ENCODE data around the gene MACROD1. TPM values are rescaled to one million over a fixed set of nuclear protein-coding genes. Genes with fewer than 3 reads are reported as not detected.
A peak's percentile ranks its signal among the peaks of the same experiment; 100 is the strongest.
"Not testable (repeated sequence)": the region's sequence is repeated elsewhere in the genome, so short reads cannot be mapped to it uniquely, and the experiment has no call there.

The MACROD1 gene
- total RNA-seq, 1 donor from 2014 or later: 20.6 TPM

DNA sequence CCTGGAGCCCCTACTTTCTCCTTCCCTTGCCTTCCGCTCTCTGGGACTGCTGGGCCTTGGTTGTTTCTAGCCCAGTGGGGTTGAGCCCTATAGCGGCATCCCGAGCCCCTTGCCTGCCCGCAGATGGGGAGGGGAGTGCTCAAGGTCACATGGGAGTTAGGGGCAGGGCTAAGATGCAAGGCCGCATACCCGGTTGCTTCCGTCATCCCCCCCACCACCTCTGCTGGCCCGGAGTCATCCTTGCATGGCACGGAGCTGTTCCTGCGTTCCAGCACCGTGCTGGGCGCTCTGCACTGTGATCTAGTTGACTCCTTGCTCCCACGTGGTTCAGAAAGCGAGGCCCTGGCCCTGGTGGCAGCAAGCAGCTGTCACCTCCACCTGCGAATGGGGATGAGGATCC lies 112.2 kb downstream of the MACROD1 start:
- intact Hi-C loops (cut with DNase I): no loop called here
- ATAC-seq (no peak), DNase-seq (ENCODE audit: low spot score) (no peak)

DNA sequence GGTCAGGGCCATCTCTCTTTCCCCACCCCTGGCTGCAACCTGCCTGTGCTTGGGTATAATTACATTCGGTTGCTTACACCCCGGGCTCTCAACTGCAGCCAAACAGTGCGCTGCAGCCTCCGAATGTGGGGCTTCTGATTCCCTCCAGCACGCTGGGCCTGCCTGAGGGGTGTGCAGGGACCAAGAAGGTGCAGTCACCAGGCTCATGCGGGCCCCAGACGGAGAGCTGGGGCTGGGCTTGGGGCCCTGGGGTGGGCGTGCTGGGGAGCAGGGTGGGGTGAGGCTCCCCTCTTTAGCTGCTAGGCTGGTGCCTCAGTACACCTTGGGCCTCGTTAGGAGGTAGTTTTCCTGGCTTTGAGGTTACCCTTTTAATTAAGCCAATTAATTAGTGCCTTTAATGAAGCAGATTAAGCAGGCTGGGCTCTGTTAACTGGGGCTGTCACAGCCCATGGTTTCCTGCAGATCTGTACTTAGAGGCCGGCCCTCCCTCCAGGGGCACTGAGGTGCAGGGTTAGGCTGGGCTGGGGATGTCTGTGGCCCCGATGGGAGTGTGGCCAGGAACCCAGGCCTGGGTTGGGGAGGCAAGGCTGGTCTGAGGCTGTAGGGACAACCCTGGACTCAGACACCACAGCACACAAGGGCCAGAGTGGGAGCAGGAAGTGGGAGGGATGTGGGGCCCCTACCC lies 112.8 kb downstream of the MACROD1 start:
- no peak for DNase-seq (ENCODE audit: low spot score)
- intact Hi-C loops (cut with DNase I): no loop called here
- ATAC-seq: no peak

- ATAC-seq: no peak
- intact Hi-C loops (cut with DNase I): no loop called here
- DNase-seq (ENCODE audit: low spot score): no peak
Observed at GRCh38 chr11:64052436-64052835, 113.5 kb downstream of the MACROD1 start.

GRCh38 chr11:64051297-64051696 lies 114.6 kb downstream of the MACROD1 start:
- DNase-seq (ENCODE audit: low spot score) (no peak), ATAC-seq (no peak)

DNA sequence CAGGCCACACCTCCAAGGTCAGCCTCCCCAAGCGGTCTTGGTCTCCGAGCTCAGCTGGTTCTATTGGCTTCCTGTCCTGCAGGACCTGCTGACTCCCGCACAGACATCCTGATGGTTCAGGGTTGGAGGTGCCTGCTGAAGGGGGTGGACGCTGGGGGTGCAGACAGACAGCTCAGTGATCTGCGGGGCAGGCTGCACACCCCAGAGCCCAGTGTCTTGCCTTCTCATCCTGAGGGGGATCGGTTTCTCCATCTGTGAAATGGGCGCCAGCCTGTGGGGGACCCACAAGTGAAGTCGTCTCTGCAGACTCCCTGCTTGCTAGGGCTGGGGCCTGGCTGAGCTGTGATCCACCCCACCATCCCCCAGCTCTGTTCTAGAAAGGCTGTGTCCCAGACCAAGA lies 116.4 kb downstream of the MACROD1 start:
- intact Hi-C loops (cut with DNase I): no loop called here
- no peak for ATAC-seq
- DNase-seq (ENCODE audit: low spot score): no peak

More at GRCh38 chr11:64051297-64051696, 114.6 kb downstream of the MACROD1 start:
- intact Hi-C loops (cut with DNase I): no loop called here

GRCh38 chr11:64048042-64048854 lies 117.7 kb downstream of the MACROD1 start:
- peak; percentile 79 for ATAC-seq
- peak; percentile 81 for DNase-seq (ENCODE audit: low spot score)
- intact Hi-C loops (cut with DNase I): no loop called here

DNA sequence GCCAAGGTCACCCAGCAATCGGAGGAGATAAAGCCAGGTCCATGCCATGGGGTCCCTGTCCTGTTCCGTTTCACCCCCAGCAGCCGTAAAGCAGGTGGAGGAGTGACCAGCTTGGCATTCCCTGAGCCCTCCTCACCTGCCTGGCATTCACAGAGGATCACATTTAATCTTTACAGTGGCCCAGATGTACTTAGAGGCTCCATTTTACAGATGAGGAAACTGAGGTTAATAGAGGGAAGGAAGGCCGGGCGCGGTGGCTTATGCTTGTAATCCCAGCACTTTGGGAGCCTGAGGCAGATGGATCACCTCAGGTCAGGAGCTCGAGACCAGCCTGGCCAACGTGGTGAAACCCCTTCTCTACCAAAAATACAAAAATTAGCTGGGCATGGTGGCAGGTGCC lies 118.5 kb downstream of the MACROD1 start:
- ATAC-seq; intact Hi-C loops (cut with DNase I); DNase-seq (ENCODE audit: low spot score): not testable (repeated sequence)

GRCh38 chr11:64045700-64046099 lies 120.2 kb downstream of the MACROD1 start:
- intact Hi-C loops (cut with DNase I): no loop called here
- ATAC-seq: no peak
- no peak for DNase-seq (ENCODE audit: low spot score)

DNA sequence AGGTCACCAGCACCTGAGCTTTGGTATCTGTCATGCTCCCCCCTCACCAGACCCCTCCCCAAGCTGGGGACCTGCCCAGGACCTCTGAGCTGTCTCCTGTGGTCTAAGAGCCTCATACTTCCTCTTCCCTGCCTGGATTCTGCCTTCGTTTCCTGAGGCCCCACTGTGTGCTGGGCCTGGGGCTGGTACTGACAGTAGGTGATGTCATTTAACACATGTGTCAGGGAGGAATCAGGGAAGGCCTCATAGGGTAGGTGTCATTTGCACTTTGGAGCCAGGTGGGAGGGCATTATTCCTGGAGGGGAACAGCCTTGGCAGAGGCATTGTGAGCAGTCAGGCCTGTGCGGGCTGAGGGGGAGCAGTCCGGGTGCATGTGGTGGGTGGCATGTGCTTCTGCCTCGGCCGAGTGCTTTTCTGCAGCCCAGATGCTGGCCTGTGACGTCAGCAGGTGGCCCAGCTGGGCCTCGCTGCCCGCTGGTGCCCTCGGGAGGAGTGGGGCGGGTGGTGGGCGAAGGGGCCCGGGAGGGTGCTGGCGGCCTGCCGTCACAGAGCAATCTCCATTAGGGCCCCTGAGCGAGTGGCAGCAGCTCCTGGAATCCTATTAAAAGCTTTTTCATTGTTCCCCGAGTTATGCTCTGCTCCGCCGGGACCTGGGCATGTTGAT lies 121.1 kb downstream of the MACROD1 start:
- peak; percentile 9 for ATAC-seq
- DNase-seq (ENCODE audit: low spot score): peak; percentile 74
- intact Hi-C loops (cut with DNase I): no loop called here

DNA sequence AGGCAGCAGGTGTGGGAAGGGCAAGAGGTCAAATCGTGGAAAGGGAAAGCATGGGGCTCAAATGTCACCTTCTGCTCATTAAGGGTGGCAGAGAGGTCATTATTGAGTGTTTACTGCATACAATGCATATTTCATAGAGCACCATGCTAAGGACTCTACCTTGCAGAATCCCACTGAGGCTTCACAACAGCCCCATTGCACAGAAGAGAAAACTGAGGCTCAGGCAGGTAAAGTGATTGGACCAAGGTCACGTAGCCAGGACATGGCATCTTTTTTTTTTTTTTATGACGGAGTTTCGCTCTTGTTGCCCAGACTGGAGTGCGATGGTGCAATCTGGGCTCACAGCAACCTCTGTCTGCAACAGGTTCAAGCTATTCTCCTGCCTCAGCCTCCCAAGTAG lies 122.4 kb downstream of the MACROD1 start:
- no peak for ATAC-seq
- intact Hi-C loops (cut with DNase I): no loop called here
- DNase-seq (ENCODE audit: low spot score): no peak

- DNase-seq (ENCODE audit: low spot score) (no peak), ATAC-seq (no peak)
- intact Hi-C loops (cut with DNase I): no loop called here
Observed at GRCh38 chr11:64042301-64042700, 123.6 kb downstream of the MACROD1 start.

- ATAC-seq (no peak), DNase-seq (ENCODE audit: low spot score) (no peak)
- intact Hi-C loops (cut with DNase I): no loop called here
Observed at GRCh38 chr11:64041846-64042245, 124.1 kb downstream of the MACROD1 start.

- intact Hi-C loops (cut with DNase I): no loop called here
- peak; percentile 31 for ATAC-seq
- no peak for DNase-seq (ENCODE audit: low spot score)
Observed at GRCh38 chr11:64040684-64041322, 125.1 kb downstream of the MACROD1 start.

DNA sequence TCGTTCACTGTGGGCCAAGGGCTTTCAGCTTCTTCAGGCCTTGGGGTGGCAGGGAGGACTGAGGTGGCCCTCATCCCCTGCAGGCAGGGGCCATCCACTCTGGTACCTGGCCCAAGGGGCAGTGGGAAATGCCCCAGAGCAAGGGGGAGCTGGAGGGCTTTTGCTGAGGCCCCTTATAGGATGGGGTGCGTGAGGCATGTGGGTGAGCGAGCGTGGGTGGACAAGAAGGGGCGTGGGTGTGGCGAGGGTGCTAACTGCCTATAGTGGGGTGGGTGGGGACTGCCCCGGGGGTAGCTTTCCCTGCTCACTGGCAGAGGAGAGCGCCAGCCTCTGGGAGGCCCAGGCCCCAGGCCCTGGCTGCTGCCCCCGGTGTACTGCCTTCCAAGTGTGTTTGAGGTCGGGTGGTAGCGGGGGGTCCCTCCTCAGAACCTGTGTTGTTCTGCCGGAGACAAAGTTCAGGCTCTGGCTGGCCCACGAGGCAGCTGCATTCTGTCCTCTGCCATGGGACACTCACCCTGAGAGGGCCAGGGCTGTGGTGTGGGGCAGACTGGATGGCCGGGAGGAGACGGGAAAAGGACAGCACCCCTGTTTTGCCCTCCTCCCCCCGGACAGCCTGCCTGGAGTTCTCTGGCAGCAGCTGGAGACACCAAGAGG lies 126.8 kb downstream of the MACROD1 start:
- no peak for DNase-seq (ENCODE audit: low spot score)
- intact Hi-C loops (cut with DNase I): loop anchor here (10.0 kb wide), 1 partner anchor 106 kb away; no protein-coding TSS in a partner anchor
- ATAC-seq: no peak

DNA sequence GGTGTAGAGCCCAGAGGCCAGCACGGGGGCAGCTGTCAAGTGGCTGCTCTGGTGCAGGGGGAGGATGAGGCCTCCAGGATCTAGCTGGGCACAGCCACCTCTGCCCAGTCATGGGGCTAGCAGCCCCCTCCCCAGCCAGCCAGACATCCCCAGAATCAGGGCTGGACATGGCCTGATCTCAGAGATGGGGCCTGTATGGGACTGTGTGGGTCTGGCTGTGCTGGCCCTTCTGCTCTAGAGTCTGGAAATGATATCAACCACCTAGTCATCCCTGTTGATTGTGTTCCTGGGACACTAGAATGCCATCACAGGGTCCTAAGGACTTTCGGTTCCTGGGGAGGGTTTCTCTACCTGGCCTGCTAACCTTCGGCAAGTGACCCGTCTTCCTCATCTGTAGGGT lies 127.4 kb downstream of the MACROD1 start:
- intact Hi-C loops (cut with DNase I): loop anchor here (10.0 kb wide), 1 partner anchor 106 kb away; no protein-coding TSS in a partner anchor
- ATAC-seq: no peak
- no peak for DNase-seq (ENCODE audit: low spot score)

GRCh38 chr11:64037027-64037634 lies 128.8 kb downstream of the MACROD1 start:
- peak; percentile 6 for ATAC-seq
- intact Hi-C loops (cut with DNase I): loop anchor here (10.0 kb wide), 1 partner anchor 108 kb away; no protein-coding TSS in a partner anchor
- DNase-seq (ENCODE audit: low spot score): no peak

DNA sequence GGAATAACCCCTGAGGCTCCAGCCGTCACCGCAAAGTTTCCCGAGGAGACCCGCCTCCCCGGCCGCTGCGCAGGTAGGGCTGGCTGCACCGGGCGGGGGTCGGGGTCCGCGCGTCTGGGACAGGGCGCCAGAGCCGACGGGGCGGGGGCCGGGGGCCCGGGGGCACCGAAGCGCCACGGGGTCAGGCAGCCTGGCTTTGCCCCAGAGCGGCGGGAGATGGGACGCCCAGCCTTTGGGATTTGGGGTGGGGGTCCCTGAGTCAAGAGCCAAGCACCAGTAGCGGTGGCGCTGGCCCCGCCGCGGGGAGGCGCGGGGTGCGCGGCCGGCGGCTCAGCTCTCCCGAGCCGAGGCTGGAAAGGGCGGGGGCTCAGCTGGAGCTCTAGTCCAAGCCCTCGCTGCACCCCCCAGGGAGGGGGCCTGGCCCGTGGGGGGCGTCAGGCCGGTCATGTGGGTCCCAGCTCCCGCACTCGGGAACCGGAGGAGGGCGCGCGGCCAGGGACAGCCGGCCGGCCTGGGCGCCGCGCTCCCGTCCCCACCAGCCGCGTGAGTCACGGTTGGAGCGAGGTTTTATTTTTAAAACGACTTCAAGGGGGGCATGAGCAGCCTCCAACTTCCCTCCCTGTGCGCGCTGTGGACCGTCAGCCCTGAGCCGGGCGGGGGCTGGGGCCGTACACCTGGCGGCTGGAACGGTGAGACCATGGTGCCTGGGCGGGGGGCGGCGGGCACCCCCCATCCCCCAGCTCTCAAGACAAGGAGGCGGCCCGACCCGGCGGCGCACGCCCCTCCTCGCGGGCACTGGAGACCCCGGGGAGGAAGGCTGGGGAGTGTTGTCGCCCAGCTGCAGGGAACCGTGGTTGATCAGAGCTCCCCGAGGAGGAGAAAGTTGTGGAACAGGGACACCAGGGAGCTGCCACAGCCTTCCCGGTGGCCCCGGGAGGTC lies 129.6 kb downstream of the MACROD1 start:
- DNase-seq (ENCODE audit: low spot score) (no peak), ATAC-seq (peak; percentile 5)
- intact Hi-C loops (cut with DNase I): loop anchor here (10.0 kb wide), 1 partner anchor 108 kb away; no protein-coding TSS in a partner anchor
